GM21576 (cell line): ENCODE measurements around the gene CLIP1.
"Not testable (repeated sequence)": the region's sequence is repeated elsewhere in the genome, so short reads cannot be mapped to it uniquely, and the experiment has no call there.

Source experiments
- ATAC-seq: cut with Tn5 transposase; IDR thresholded peaks from one replicate; pipeline ENCODE4 v1.9.1; 2021; ENCODE audit warnings: mild to moderate bottlenecking, moderate library complexity; ENCODE audit not compliant: unreplicated experiment

CLIP1 gene

GRCh38 chr12:122437656-122438121 lies 15.2 kb upstream of the CLIP1 start:
- ATAC-seq: no peak

DNA sequence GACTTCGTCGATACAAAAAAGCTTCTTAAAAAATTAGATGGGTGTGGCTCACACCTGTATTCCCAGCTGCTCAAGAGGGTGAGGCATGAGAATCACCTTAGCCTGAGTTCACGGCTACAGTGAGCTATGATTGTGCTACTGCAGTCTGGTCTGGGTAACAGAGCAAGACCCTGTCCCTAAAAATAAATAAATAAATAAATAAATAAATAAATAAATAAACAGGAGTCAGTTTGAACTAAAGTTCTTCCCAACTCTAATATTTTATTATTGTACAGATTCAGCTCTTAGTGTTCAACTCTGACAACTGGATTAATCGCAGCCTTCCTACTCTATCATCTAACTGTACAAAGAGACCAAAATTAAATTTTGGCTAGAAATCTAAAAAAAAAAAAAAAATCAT lies 12.7 kb upstream of the CLIP1 start:
- ATAC-seq: no peak

DNA sequence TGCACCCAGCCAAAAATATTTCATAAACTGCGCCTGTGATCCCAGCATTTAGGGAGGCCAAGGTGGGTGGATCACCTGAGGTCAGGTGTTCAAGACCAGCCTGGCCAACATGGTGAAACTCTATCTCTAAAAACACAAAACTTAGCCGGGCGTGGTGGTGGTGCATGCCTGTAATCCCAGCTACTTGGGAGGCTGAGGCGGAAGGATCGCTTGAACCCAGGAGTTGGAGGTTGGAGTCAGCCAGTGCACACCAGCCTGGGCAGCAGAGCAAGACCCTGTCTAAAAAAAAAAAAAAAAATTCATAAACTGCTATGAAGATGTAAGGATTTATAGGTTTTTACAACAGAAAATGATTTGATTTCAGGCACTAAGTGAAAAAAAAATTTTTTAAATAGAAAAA lies 6.6 kb upstream of the CLIP1 start:
- ATAC-seq: not testable (repeated sequence)

DNA sequence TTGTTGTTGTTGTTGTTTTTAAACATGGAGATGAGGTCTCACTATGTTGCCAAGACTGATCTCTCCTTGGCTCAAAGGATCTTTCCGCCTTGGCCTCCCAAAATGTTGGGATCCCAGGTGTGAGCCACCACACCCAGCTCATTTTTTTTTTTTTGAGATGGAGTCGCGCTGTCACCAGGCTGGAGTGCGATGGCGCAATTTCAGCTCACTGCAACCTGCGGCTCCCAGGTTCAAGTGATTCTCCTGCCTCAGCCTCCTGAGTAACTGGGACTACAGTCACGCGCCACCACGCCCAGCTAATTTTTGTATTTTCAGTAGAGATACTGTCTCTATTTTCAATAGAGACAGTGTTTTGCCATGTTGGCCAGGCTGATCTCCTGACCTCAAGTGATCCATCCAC lies 4.9 kb upstream of the CLIP1 start:
- ATAC-seq: no peak

- no peak for ATAC-seq
These were observed 1.0 kb upstream of the CLIP1 start for GRCh38 chr12:122423258-122424165.

GRCh38 chr12:122422730-122423257 lies 325 bp upstream of the CLIP1 start:
- peak; percentile 7 for ATAC-seq

- ATAC-seq: no peak
These were observed 1.2 kb downstream of the CLIP1 start for GRCh38 chr12:122421187-122421820.

- no peak for ATAC-seq
These were observed 1.9 kb downstream of the CLIP1 start for GRCh38 chr12:122420471-122421162.

DNA sequence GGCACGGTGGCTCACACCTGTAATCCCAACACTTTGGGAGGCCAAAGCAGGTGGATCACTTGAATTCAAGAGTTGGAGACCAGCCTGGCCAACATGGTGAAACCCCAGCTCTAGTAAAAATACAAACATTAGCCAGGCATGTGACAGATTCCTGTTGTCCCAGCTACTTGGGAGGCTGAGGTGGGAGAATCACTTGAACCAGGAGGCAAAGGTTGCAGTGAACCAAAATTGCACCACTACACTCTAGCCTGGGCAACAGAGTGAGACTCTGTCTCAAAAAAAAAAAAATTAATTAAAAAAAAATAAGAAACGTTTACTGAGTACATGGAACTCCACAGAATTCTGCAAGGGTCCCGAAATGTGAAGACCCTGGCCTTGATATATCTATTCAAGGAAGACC lies 3.4 kb downstream of the CLIP1 start:
- not testable (repeated sequence) for ATAC-seq

GRCh38 chr12:122415665-122416064 lies 6.8 kb downstream of the CLIP1 start:
- ATAC-seq: not testable (repeated sequence)

GRCh38 chr12:122413516-122414404 lies 8.7 kb downstream of the CLIP1 start:
- no peak for ATAC-seq

- no peak for ATAC-seq
These were observed 9.5 kb downstream of the CLIP1 start for GRCh38 chr12:122412851-122413433.

- no peak for ATAC-seq
These were observed 10.9 kb downstream of the CLIP1 start for GRCh38 chr12:122411537-122411936.

DNA sequence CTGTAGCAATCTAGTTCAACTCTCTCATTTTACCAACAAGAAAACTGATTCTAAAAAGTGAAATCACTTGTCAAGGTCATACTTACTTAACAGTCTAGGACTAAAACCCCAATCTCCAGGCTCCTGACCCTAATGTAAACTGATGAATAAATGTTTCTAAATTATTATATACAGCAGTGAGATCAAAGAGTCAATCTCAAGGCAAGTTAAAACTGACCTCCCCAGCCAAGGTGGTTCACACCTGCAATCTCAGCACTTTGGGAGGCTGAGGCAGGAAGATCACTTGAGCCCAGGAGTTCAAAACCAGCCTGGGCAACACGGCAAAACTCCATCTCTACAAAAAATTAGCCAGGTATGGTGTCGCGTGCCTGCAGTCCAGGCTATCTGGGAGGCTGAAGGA lies 15.3 kb downstream of the CLIP1 start:
- ATAC-seq: no peak

- ATAC-seq: no peak
These were observed 15.7 kb downstream of the CLIP1 start for GRCh38 chr12:122406701-122407164.

DNA sequence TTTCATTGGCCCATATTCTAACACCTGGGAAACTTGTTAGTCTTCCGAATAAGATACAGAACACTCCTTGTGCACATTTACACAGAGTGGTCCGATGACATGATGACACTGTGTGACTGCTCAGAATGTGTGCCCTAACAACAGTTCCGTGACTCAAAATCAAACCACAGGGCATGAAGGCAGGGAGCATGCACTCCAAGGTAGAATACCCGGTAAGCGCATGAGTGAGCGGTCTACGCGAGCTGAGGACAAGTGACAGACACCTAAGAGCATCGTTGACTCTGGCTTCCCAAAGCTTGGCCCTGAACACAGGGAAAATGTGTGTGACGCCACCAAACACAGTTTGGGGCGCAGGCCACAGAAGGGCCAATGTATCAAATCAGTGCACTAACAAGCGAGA lies 18.6 kb downstream of the CLIP1 start:
- ATAC-seq: no peak

DNA sequence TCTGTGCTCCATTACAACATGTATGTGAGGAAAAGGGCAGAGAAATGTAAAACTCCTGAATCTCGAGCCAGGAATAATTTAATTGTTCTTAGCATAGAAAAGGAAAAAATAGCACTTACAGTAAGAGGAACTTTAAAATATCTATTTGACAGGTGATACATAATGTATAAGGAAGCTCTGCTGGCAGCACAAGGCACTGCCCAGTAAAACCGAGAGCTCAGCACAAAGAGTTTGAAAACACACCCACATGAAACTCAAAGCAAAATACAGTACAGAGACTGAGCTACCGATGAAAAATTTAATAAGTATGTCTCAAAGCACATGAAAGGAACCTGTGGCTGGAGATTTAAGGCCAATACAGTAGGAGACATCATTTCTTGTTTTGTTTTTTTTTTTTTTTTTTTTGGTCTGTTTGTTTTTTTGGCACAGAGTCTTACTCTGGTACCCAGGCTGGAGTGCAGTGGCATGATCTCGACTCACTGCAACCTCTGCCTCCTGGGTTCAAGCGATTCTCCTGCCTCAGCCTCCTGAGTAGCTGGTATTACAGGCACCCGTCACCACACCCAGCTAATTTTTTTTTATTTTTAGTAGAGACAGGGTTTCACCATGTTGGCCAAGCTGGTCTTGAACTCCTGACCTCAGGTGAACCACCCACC lies 19.2 kb downstream of the CLIP1 start:
- peak; percentile 44 for ATAC-seq

DNA sequence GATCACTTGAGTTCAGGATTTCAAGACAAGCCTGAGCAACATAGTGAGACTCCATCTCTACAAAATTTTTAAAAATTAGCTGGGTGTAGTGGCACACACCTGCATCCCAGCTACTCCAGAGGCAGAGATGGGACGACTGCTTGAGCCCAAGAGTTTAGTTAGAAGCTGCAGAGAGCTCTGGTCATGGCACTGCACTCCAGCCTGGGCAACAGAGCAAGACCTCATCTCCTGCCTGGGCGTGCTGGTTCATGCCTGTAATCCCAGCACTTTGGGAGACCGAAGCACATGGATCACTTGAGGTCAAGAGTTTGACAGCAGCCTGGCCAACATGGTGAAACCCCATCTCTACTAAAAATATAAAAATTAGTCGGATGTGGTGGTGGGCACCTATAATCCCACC lies 20.2 kb downstream of the CLIP1 start:
- ATAC-seq: no peak
